GM21825 (cell line): ENCODE results near the gene CNTROB.
"Not testable (repeated sequence)": the region's sequence is repeated elsewhere in the genome, so short reads cannot be mapped to it uniquely, and the experiment has no call there.

Source experiments
- ATAC-seq: cut with Tn5 transposase; IDR thresholded peaks from one replicate; pipeline ENCODE4 v1.9.1; 2021; ENCODE audit warnings: mild to moderate bottlenecking, moderate library complexity; ENCODE audit not compliant: unreplicated experiment

CNTROB gene

GRCh38 chr17:7944326-7944725 lies 12.3 kb downstream of the CNTROB start:
- no peak for ATAC-seq

- ATAC-seq, result no peak
These were observed 13.6 kb downstream of the CNTROB start for GRCh38 chr17:7945651-7946050.

GRCh38 chr17:7946441-7946840 lies 14.4 kb downstream of the CNTROB start:
- no peak for ATAC-seq

- no peak for ATAC-seq
These were observed 15.6 kb downstream of the CNTROB start for GRCh38 chr17:7947651-7948050.

GRCh38 chr17:7950578-7950977 lies 18.6 kb downstream of the CNTROB start:
- ATAC-seq, result no peak

GRCh38 chr17:7951143-7951792 lies 19.3 kb downstream of the CNTROB start:
- ATAC-seq, result peak; percentile 81

GRCh38 chr17:7953266-7953665 lies 21.3 kb downstream of the CNTROB start:
- not testable (repeated sequence) for ATAC-seq

GRCh38 chr17:7955414-7956227 lies 23.6 kb downstream of the CNTROB start:
- ATAC-seq, result no peak

- no peak for ATAC-seq
These were observed 24.4 kb downstream of the CNTROB start for GRCh38 chr17:7956228-7956965.

GRCh38 chr17:7959503-7960253 lies 27.7 kb downstream of the CNTROB start:
- ATAC-seq, result no peak

GRCh38 chr17:7961421-7961820 lies 29.4 kb downstream of the CNTROB start:
- ATAC-seq, result no peak

GRCh38 chr17:7967751-7968150 lies 35.7 kb downstream of the CNTROB start:
- ATAC-seq, result no peak

- ATAC-seq, result no peak
These were observed 37.4 kb downstream of the CNTROB start for GRCh38 chr17:7969433-7969832.

GRCh38 chr17:7971651-7972050 lies 39.6 kb downstream of the CNTROB start:
- no peak for ATAC-seq

- ATAC-seq, result no peak
These were observed 40.3 kb downstream of the CNTROB start for GRCh38 chr17:7972131-7972785.

- ATAC-seq, result no peak
These were observed 42.7 kb downstream of the CNTROB start for GRCh38 chr17:7974638-7975131.

GRCh38 chr17:7977039-7977438 lies 45.0 kb downstream of the CNTROB start:
- ATAC-seq, result no peak

GRCh38 chr17:7977805-7978204 lies 45.8 kb downstream of the CNTROB start:
- ATAC-seq, result no peak

- no peak for ATAC-seq
These were observed 50.2 kb downstream of the CNTROB start for GRCh38 chr17:7982173-7982572.

GRCh38 chr17:7982666-7983065 lies 50.7 kb downstream of the CNTROB start:
- ATAC-seq, result no peak
